ENCODE measurements around the gene LIN52. TPM values are rescaled to one million over a fixed set of nuclear protein-coding genes. Genes with fewer than 3 reads are reported as not detected.
"Not testable (repeated sequence)": the region's sequence is repeated elsewhere in the genome, so short reads cannot be mapped to it uniquely, and the experiment has no call there.

The LIN52 gene
- total RNA-seq, 5 donors from 2014 or later (not counting 1 experiment from before 2014, with no cell fraction given) = 9.7 to 11.2 (median 10.7) TPM

GRCh38 chr14:74089251-74090020 lies 4.7 kb downstream of the LIN52 start:
- no peak overlapping the region for H3K27ac ChIP-seq (ENCODE audit: low read length)
- H3K4me1 Mint-ChIP-seq = peaks cover 18 to 23% (median 20%) of the 10 kb centered on the region in 3 donors
- no peaks in the 10 kb centered on the region for H3K9me3 ChIP-seq
- no peak overlapping the region for H3K4me3 Mint-ChIP-seq
- no peak overlapping the region for H3K4me3 ChIP-seq (ENCODE audit: control insufficient read depth in 1 of 2, extremely low read depth in 1 of 2, low read length in 1 of 2)
- 90% methylated on average over 4 of the region's 8 CpGs for WGBS (ENCODE audit: insufficient coverage)
- no peaks in the 10 kb centered on the region for H3K9me3 Mint-ChIP-seq
- H3K27me3 Mint-ChIP-seq = no peaks in the 10 kb centered on the region
- peaks cover 5 to 10% of the 10 kb centered on the region in 2 experiments for H3K4me1 ChIP-seq (ENCODE audit: control insufficient read depth in 1 of 2, extremely low read depth in 1 of 2, insufficient read depth in 2 of 2, low read length in 2 of 2)
- ATAC-seq (replicated peaks in 1 of 4) = no peak
- DNase-seq = peak in 1 of 35 experiments; percentile 7
- H3K27me3 ChIP-seq (replicated peaks in 1 of 2; ENCODE audit: control insufficient read depth in 2 of 2, extremely low read depth in 1 of 2, insufficient read depth in 2 of 2, low read length in 1 of 2) = no peaks in the 10 kb centered on the region
- CTCF ChIA-PET = no interaction called here
- H3K36me3 Mint-ChIP-seq = peaks cover 15% of the 10 kb centered on the region
- H3K36me3 ChIP-seq (ENCODE audit: control insufficient read depth in 2 of 2, extremely low read depth in 1 of 2, insufficient read depth in 1 of 2, low read length in 1 of 2) = peaks cover 0 to 7% of the 10 kb centered on the region in 2 donors
- POLR2A ChIA-PET = no interaction called here
- H3K27ac Mint-ChIP-seq = peak overlapping the region in 1 of 2 donors; percentile 5

- no peak overlapping the region for H3K4me3 Mint-ChIP-seq
- no peaks in the 10 kb centered on the region for H3K4me1 Mint-ChIP-seq
- H3K27me3 ChIP-seq (replicated peaks in 1 of 2; ENCODE audit: control insufficient read depth in 2 of 2, extremely low read depth in 1 of 2, insufficient read depth in 2 of 2, low read length in 1 of 2) = no peaks in the 10 kb centered on the region
- DNase-seq (no peak), ATAC-seq (replicated peaks in 1 of 4) (no peak)
- no peaks in the 10 kb centered on the region for H3K27me3 Mint-ChIP-seq
- peaks cover 0 to 20% of the 10 kb centered on the region in 2 donors for H3K36me3 ChIP-seq (ENCODE audit: control insufficient read depth in 2 of 2, extremely low read depth in 1 of 2, insufficient read depth in 1 of 2, low read length in 1 of 2)
- no peak overlapping the region for H3K4me3 ChIP-seq (ENCODE audit: control insufficient read depth in 1 of 2, extremely low read depth in 1 of 2, low read length in 1 of 2)
- no peaks in the 10 kb centered on the region for H3K9me3 Mint-ChIP-seq
- ChIA-PET CTCF (no interaction called here), POLR2A (no interaction called here)
- no CpG with 5 or more reads among the region's 2 CpGs for WGBS (ENCODE audit: insufficient coverage)
- H3K27ac Mint-ChIP-seq = no peak overlapping the region
- peaks cover 46% of the 10 kb centered on the region for H3K36me3 Mint-ChIP-seq
- H3K4me1 ChIP-seq (ENCODE audit: control insufficient read depth in 1 of 2, extremely low read depth in 1 of 2, insufficient read depth in 2 of 2, low read length in 2 of 2) = no peaks in the 10 kb centered on the region
- H3K9me3 ChIP-seq = no peaks in the 10 kb centered on the region
- no peak overlapping the region for H3K27ac ChIP-seq (ENCODE audit: low read length)
Measured at GRCh38 chr14:74105381-74105780, 20.6 kb downstream of the LIN52 start.

- H3K4me1 Mint-ChIP-seq = no peaks in the 10 kb centered on the region
- WGBS (ENCODE audit: insufficient coverage) = no CpG with 5 or more reads among the region's 1 CpG
- ChIA-PET CTCF (interaction anchor here in 1 of 2 donors (0.6 kb wide), 1 partner anchor 901 kb away, joined by 3 read pairs; no protein-coding TSS in a partner anchor), POLR2A (interaction anchor here in 1 of 2 donors (0.6 kb wide), 1 partner anchor 11 kb away, joined by 3 read pairs; no protein-coding TSS in a partner anchor)
- no peak overlapping the region for H3K4me3 Mint-ChIP-seq
- H3K36me3 Mint-ChIP-seq = peaks cover 44% of the 10 kb centered on the region
- no peaks in the 10 kb centered on the region for H3K27me3 Mint-ChIP-seq
- Histone ChIP-seq H3K27me3 (replicated peaks in 1 of 2; ENCODE audit: control insufficient read depth in 2 of 2, extremely low read depth in 1 of 2, insufficient read depth in 2 of 2, low read length in 1 of 2) (no peaks in the 10 kb centered on the region), H3K36me3 (ENCODE audit: control insufficient read depth in 2 of 2, extremely low read depth in 1 of 2, insufficient read depth in 1 of 2, low read length in 1 of 2) (peaks cover 0 to 18% of the 10 kb centered on the region in 2 donors), H3K4me1 (ENCODE audit: control insufficient read depth in 1 of 2, extremely low read depth in 1 of 2, insufficient read depth in 2 of 2, low read length in 2 of 2) (no peaks in the 10 kb centered on the region), H3K27ac (ENCODE audit: low read length) (no peak overlapping the region), H3K4me3 (ENCODE audit: control insufficient read depth in 1 of 2, extremely low read depth in 1 of 2, low read length in 1 of 2) (no peak overlapping the region), H3K9me3 (no peaks in the 10 kb centered on the region)
- ATAC-seq (replicated peaks in 1 of 4) (no peak), DNase-seq (no peak)
- H3K9me3 Mint-ChIP-seq = no peaks in the 10 kb centered on the region
- H3K27ac Mint-ChIP-seq = no peak overlapping the region
Measured at GRCh38 chr14:74109369-74109768, 24.6 kb downstream of the LIN52 start.

- H3K36me3 ChIP-seq (ENCODE audit: control insufficient read depth in 2 of 2, extremely low read depth in 1 of 2, insufficient read depth in 1 of 2, low read length in 1 of 2); H3K4me1 Mint-ChIP-seq; H3K4me3 Mint-ChIP-seq; H3K4me3 ChIP-seq (ENCODE audit: control insufficient read depth in 1 of 2, extremely low read depth in 1 of 2, low read length in 1 of 2); H3K27me3 ChIP-seq (replicated peaks in 1 of 2; ENCODE audit: control insufficient read depth in 2 of 2, extremely low read depth in 1 of 2, insufficient read depth in 2 of 2, low read length in 1 of 2); H3K4me1 ChIP-seq (ENCODE audit: control insufficient read depth in 1 of 2, extremely low read depth in 1 of 2, insufficient read depth in 2 of 2, low read length in 2 of 2); H3K27me3 Mint-ChIP-seq; H3K9me3 Mint-ChIP-seq; H3K27ac Mint-ChIP-seq; POLR2A ChIA-PET; H3K27ac ChIP-seq (ENCODE audit: low read length); H3K9me3 ChIP-seq: not testable (repeated sequence)
- CTCF ChIA-PET = interaction anchor here (0.7 to 0.8 kb wide), 2 partner anchors 11 to 28 kb away, joined by 4 to 6 read pairs; no protein-coding TSS in a partner anchor
- peaks cover 32% of the 10 kb centered on the region for H3K36me3 Mint-ChIP-seq
- 100% methylated on average over 3 of the region's 13 CpGs for WGBS (ENCODE audit: insufficient coverage)
- ATAC-seq (replicated peaks in 1 of 4) (peak in 2 of 4 experiments; percentile 47 to 49), DNase-seq (peak in 1 of 35 experiments; percentile 62)
Measured at GRCh38 chr14:74111395-74112216, 26.9 kb downstream of the LIN52 start.

DNA sequence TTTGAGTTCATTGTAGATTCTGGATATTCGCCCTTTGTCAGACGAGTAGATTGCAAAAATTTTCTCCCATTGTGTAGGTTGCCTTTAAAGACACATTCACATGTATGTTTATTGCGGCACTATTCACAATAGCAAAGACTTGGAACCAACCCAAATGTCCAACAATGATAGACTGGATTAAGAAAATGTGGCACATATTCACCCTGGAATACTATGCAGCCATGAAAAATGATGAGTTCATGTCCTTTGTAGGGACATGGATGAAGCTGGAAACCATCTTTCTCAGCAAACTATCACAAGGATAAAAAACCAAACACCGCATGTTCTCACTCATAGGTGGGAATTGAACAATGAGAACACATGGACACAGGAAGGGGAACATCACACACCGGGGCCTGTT lies 40.7 kb downstream of the LIN52 start:
- H3K27me3 Mint-ChIP-seq; H3K27ac Mint-ChIP-seq; H3K27me3 ChIP-seq (replicated peaks in 1 of 2; ENCODE audit: control insufficient read depth in 2 of 2, extremely low read depth in 1 of 2, insufficient read depth in 2 of 2, low read length in 1 of 2); H3K4me3 Mint-ChIP-seq; H3K36me3 ChIP-seq (ENCODE audit: control insufficient read depth in 2 of 2, extremely low read depth in 1 of 2, insufficient read depth in 1 of 2, low read length in 1 of 2); CTCF ChIA-PET; H3K27ac ChIP-seq (ENCODE audit: low read length); H3K9me3 ChIP-seq; H3K4me3 ChIP-seq (ENCODE audit: control insufficient read depth in 1 of 2, extremely low read depth in 1 of 2, low read length in 1 of 2); POLR2A ChIA-PET; H3K4me1 ChIP-seq (ENCODE audit: control insufficient read depth in 1 of 2, extremely low read depth in 1 of 2, insufficient read depth in 2 of 2, low read length in 2 of 2); H3K4me1 Mint-ChIP-seq; H3K9me3 Mint-ChIP-seq; DNase-seq; ATAC-seq (replicated peaks in 1 of 4): not testable (repeated sequence)
- no CpG with 5 or more reads among the region's 5 CpGs for WGBS (ENCODE audit: insufficient coverage)
- peaks cover 37% of the 10 kb centered on the region for H3K36me3 Mint-ChIP-seq

DNA sequence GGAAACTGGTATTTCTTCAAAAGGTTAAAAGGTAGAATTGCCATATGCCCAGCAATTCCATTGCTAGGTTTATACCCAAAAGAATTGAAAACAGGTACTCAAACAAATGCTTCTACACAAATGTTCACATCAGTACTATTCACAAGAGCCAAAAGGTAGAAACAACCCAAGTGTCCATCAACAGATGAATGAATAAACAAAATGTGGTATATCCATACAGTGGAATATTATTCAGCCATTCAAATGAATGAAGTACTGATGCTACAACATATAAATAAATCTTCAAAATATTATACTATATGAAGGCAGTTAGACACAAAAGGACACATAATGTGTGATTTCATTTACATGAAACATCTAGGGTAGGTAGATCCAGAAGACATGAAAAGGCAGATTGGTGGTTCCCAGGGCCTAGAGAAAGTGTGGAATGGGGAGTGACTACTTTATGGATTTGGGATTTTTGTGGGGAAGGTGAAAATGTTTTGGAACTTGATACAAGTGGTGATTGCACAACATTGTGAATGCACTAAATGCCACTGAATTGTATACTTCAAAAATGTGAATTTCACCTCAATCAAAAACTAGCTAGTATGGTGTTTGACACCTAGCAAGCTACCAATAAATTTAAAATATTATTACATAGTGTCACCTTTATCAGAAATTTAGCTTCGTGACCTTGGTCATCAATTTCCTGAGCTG lies 41.7 kb downstream of the LIN52 start:
- no peaks in the 10 kb centered on the region for H3K9me3 Mint-ChIP-seq
- no peak overlapping the region for H3K4me3 ChIP-seq (ENCODE audit: control insufficient read depth in 1 of 2, extremely low read depth in 1 of 2, low read length in 1 of 2)
- no peaks in the 10 kb centered on the region for H3K36me3 ChIP-seq (ENCODE audit: control insufficient read depth in 2 of 2, extremely low read depth in 1 of 2, insufficient read depth in 1 of 2, low read length in 1 of 2)
- H3K9me3 ChIP-seq = no peaks in the 10 kb centered on the region
- H3K27ac ChIP-seq (ENCODE audit: low read length) = no peak overlapping the region
- WGBS (ENCODE audit: insufficient coverage) = no CpG with 5 or more reads among the region's 1 CpG
- H3K27me3 ChIP-seq (replicated peaks in 1 of 2; ENCODE audit: control insufficient read depth in 2 of 2, extremely low read depth in 1 of 2, insufficient read depth in 2 of 2, low read length in 1 of 2) = no peaks in the 10 kb centered on the region
- no peaks in the 10 kb centered on the region for H3K4me1 ChIP-seq (ENCODE audit: control insufficient read depth in 1 of 2, extremely low read depth in 1 of 2, insufficient read depth in 2 of 2, low read length in 2 of 2)
- ChIA-PET CTCF (no interaction called here), POLR2A (no interaction called here)
- H3K4me3 Mint-ChIP-seq = no peak overlapping the region
- ATAC-seq (replicated peaks in 1 of 4) = no peak
- no peaks in the 10 kb centered on the region for H3K4me1 Mint-ChIP-seq
- no peak overlapping the region for H3K27ac Mint-ChIP-seq
- no peaks in the 10 kb centered on the region for H3K27me3 Mint-ChIP-seq
- peaks cover 31% of the 10 kb centered on the region for H3K36me3 Mint-ChIP-seq
- DNase-seq = no peak
